Stomach (tissue), 9 donors: ENCODE measurements around the gene ATP6V0B. TPM values are rescaled to one million over a fixed set of nuclear protein-coding genes. Genes with fewer than 3 reads are reported as not detected.

Source experiments
- DNase-seq, 2 donors: peaks; one replicate each; pipeline versions ENCODE4 v3.0.0 to v3.0.0-alpha.2; 2013 to 2019
- H3K27ac ChIP-seq, 5 donors: fragments of 200-600 bp in 4 of 5; sonication (generic) in 4 of 5; one replicate each; pipeline ENCODE4 v1.5.1; 2013 to 2019; ENCODE audit warnings: mild to moderate bottlenecking in 1 of 5, moderate library complexity in 1 of 5
- H3K27me3 ChIP-seq, 3 donors: fragments of 200-600 bp; sonication (generic); one replicate each; pipeline ENCODE4 v1.5.1; 2017 to 2019; ENCODE audit warnings: mixed run types in 1 of 3
- H3K36me3 ChIP-seq, 4 donors: fragments of 200-600 bp; sonication (generic); 1 replicate in 3 of 4; 2 replicates in 1 of 4; pipeline ENCODE4 v1.5.1; 2016 to 2019
- H3K4me1 ChIP-seq, 4 donors: fragments of 200-600 bp; sonication (generic); one replicate each; pipeline ENCODE4 v1.5.1; 2016 to 2019
- H3K4me3 ChIP-seq, 4 donors: fragments of 200-600 bp; sonication (generic) in 3 of 4; one replicate each; pipeline ENCODE4 v1.5.1; 2016 to 2019; ENCODE audit warnings: mild to moderate bottlenecking in 1 of 4
- H3K9me3 ChIP-seq, 4 donors: fragments of 200-600 bp; sonication (generic); one replicate each; pipeline ENCODE4 v1.5.1; 2016 to 2019
- CTCF ChIP-seq, 7 experiments: fragments of 450-650 bp in 4 of 7; fragments of 200-600 bp in 3 of 7; sonication (generic) in 3 of 7; IDR thresholded peaks; one replicate each; pipeline ENCODE4 v1.5.1; 2016 to 2019; ENCODE audit warnings: antibody characterized with exemption in 7 of 7, control low read depth in 2 of 7, mild to moderate bottlenecking in 1 of 7
- EP300 ChIP-seq: sonication (generic); formaldehyde crosslinking; IDR thresholded peaks from one replicate; pipeline ENCODE4 v1.6.1; 2017; ENCODE audit warnings: antibody characterized with exemption
- POLR2A ChIP-seq, 4 donors: fragments of 450-650 bp; IDR thresholded peaks; one replicate each; pipeline ENCODE4 v1.6.1; 2016; ENCODE audit warnings: antibody characterized with exemption in 4 of 4, control low read depth in 2 of 4, mild to moderate bottlenecking in 1 of 4, moderate library complexity in 1 of 4
- POLR2AphosphoS5 ChIP-seq, 3 donors: sonication (generic); formaldehyde crosslinking; IDR thresholded peaks; one replicate each; pipeline ENCODE4 v1.6.1; 2016; ENCODE audit warnings: antibody characterized with exemption in 3 of 3
- WGBS, 5 donors: extraction: QIAGEN DNeasy Blood & Tissue Kit in 3 of 5; methylation state at CpG; one replicate each; pipeline versions ENCODE4 v1.1.5 to v1.1.7; 2013 to 2018; 5-methylcytosine and 5-hydroxymethylcytosine counted together
- intact Hi-C: fragments of 100-400 bp; cut with DNase I; formaldehyde crosslinking; loops from one replicate; pipeline ENCODE4 v1.15.1; 2023; ENCODE audit warnings: low total_unique reads
- polyA plus RNA-seq, 3 donors: library from polyadenylated mRNA; stranded (reverse); fragments of 200-250 nt; gene quantifications; one replicate each; pipeline ENCODE4 v1.2.3, GENCODE V29; 2013
- total RNA-seq, 5 donors: library from RNA; depleted of rRNA; stranded (reverse); fragments of >200 nt; gene quantifications; one replicate each; pipeline versions ENCODE4 v1.1.0 to v1.2.3, GENCODE V29; 2014 to 2016
- donor health status: healthy with polysubstance abuse.
- donor health status: Bipolar disorder and iron deficiency.
- donor health status: healthy.

ATP6V0B gene
- total and polyA plus RNA-seq, 8 donors, result 32.1 to 188 (median 94.7) TPM

DNA sequence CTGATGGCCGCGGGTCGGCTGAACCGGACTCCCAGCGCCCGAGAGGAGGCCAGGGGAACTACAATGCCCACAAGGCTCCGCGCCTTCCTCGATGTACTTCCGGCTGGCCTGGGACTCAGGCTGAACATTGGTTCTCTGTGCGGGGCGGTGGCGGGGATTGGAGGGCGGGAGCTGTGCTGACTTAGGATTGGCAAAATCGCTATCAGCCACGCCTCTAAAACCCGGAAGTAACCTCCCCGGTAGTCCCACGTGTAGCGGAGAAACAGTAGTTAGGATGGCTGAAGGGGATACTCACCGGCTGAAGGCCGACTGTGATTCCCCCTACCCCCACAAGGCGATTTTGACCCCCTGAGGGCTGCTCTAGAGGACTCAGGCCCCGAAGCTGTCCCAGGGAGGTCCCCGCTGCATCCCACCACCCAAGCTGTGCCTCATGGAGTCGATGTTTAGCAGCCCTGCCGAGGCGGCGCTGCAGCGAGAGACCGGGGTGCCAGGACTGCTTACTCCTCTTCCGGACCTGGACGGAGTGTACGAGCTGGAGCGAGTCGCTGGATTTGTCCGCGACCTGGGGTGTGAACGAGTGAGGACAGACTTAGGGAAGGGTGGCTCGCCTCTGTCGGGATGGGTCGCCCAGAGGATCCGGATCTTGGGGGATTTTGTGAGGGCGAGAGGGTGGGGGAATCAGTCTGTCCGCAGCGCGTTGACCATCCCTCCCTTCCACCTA is 4.9 kb upstream of the ATP6V0B start, which contains the start of gene DPH2:
DPH2 (plus strand) TSS at position 265 of the 721 bp plus-strand sequence; CDS start at position 431, 166 bp downstream.
- H3K27me3 ChIP-seq, result no peaks in the 10 kb centered on the region
- H3K4me3 ChIP-seq, result peak within 1 kb of the TSS; percentile 81 to 99 (median 93)
- peak; percentile 97 to 99 for DNase-seq
- TF ChIP-seq CTCF (IDR thresholded peaks at IDR 0.05), result peak in 3 of 7 experiments; percentile 3 to 41 (median 38)
- no peak for TF ChIP-seq POLR2A (IDR thresholded peaks at IDR 0.05)
- TF ChIP-seq EP300, result no peak
- TF ChIP-seq POLR2AphosphoS5 (IDR thresholded peaks at IDR 0.05), result peak in 2 of 3 donors; percentile 29 to 35
- intact Hi-C loops, result no loop called here
- H3K36me3 ChIP-seq, result peaks cover 3 to 48% (median 40%) of the 10 kb centered on the region in 4 donors
- peak within 1 kb of the TSS in 3 of 5 donors; percentile 32 to 75 (median 54) for H3K27ac ChIP-seq
- no peaks in the 10 kb centered on the region for H3K9me3 ChIP-seq
- 0 to 2% (median 1%) methylated on average over 36 to 47 of the region's 47 CpGs for WGBS, 5 donors
- H3K4me1 ChIP-seq, result peaks cover 15 to 36% (median 28%) of the 10 kb centered on the region in 4 donors

DNA sequence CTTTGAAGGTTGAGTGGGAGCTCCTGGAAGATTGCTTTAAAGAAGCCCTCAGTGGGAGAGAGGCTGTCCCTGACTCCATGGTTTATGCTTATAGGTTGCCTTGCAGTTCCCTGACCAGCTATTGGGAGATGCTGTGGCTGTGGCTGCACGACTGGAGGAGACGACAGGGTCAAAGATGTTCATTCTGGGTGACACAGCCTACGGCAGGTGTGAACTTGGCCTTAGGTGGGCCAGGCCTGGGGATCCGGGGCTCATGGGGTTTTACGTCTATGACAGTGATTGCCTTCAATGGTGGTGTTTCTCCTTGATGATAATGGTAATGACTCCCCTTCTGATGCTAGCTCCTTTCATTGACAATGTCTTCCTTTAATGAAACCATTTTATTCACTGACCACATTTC is 4.3 kb upstream of the ATP6V0B start:
- H3K36me3 ChIP-seq, result peaks cover 3 to 48% (median 40%) of the 10 kb centered on the region in 4 donors
- intact Hi-C loops, result no loop called here
- peak overlapping the region in 3 of 5 donors; percentile 32 to 75 (median 54) for H3K27ac ChIP-seq
- WGBS, 5 donors, result 33 to 45% (median 42%) methylated on average over 3 to 5 of the region's 5 CpGs
- H3K9me3 ChIP-seq, result no peaks in the 10 kb centered on the region
- H3K4me3 ChIP-seq, result peak overlapping the region; percentile 81 to 99 (median 93)
- TF ChIP-seq POLR2A (IDR thresholded peaks at IDR 0.05) (no peak), POLR2AphosphoS5 (IDR thresholded peaks at IDR 0.05) (no peak), EP300 (no peak), CTCF (IDR thresholded peaks at IDR 0.05) (no peak)
- DNase-seq, result no peak
- H3K4me1 ChIP-seq, result peaks cover 16 to 39% (median 31%) of the 10 kb centered on the region in 4 donors
- no peaks in the 10 kb centered on the region for H3K27me3 ChIP-seq

DNA sequence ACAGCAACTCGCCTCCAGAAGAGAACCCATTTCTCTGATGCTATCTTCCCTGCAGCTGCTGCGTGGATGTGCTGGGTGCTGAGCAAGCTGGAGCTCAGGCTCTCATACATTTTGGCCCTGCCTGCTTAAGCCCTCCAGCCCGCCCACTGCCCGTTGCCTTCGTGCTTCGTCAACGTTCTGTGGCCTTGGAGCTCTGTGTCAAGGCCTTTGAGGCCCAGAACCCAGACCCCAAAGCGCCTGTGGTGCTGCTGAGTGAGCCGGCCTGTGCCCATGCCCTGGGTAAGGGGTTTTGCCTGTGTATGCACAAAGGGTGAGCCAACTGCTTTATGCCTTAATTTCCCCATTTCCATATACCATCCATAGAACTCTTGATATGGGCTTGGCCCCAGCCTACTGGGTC is 3.8 kb upstream of the ATP6V0B start:
- intact Hi-C loops, result no loop called here
- no peak for DNase-seq
- Histone ChIP-seq H3K4me1 (peaks cover 20 to 43% (median 36%) of the 10 kb centered on the region in 4 donors), H3K4me3 (peak overlapping the region in 3 of 4 donors; percentile 90 to 99 (median 96)), H3K9me3 (no peaks in the 10 kb centered on the region), H3K36me3 (peaks cover 3 to 44% (median 37%) of the 10 kb centered on the region in 4 donors), H3K27ac (no peak overlapping the region), H3K27me3 (no peaks in the 10 kb centered on the region)
- TF ChIP-seq POLR2A (IDR thresholded peaks at IDR 0.05), result no peak
- no peak for TF ChIP-seq CTCF (IDR thresholded peaks at IDR 0.05)
- TF ChIP-seq EP300, result no peak
- no peak for TF ChIP-seq POLR2AphosphoS5 (IDR thresholded peaks at IDR 0.05)
- 84 to 92% (median 89%) methylated on average over 8 to 9 of the region's 9 CpGs for WGBS, 5 donors

- peak overlapping the region in 2 of 4 donors; percentile 96 to 99 for H3K4me3 ChIP-seq
- no peak for DNase-seq
- H3K9me3 ChIP-seq, result no peaks in the 10 kb centered on the region
- intact Hi-C loops, result no loop called here
- no peaks in the 10 kb centered on the region for H3K27me3 ChIP-seq
- H3K27ac ChIP-seq, result no peak overlapping the region
- H3K36me3 ChIP-seq, result peaks cover 6 to 44% (median 36%) of the 10 kb centered on the region in 4 donors
- WGBS, 5 donors, result 93 to 97% (median 97%) methylated on average over 13 to 17 of the region's 17 CpGs
- TF ChIP-seq POLR2AphosphoS5 (IDR thresholded peaks at IDR 0.05) (no peak), POLR2A (IDR thresholded peaks at IDR 0.05) (no peak), CTCF (IDR thresholded peaks at IDR 0.05) (no peak), EP300 (no peak)
- peaks cover 25 to 49% (median 41%) of the 10 kb centered on the region in 4 donors for H3K4me1 ChIP-seq
These were observed 3.3 kb upstream of the ATP6V0B start for GRCh38 chr1:43971336-43971980.
